Measurements from ENCODE around the gene UBE4B. TPM values are rescaled to one million over a fixed set of nuclear protein-coding genes. Genes with fewer than 3 reads are reported as not detected.

The UBE4B gene
- total RNA-seq, 1 experiment from 2014 or later, result 44.7 TPM

GRCh38 chr1:10177876-10178275 is 145.1 kb downstream of the UBE4B start (continued):
- TF ChIP-seq JUND (IDR thresholded peaks at IDR 0.05) (no peak), YY1 (IDR thresholded peaks at IDR 0.05; ENCODE audit: extremely low read depth, insufficient replicate concordance, low read depth, low read length) (no peak), EGR1 (IDR thresholded peaks at IDR 0.05; ENCODE audit: low read depth) (no peak), SIN3A (IDR thresholded peaks at IDR 0.05; ENCODE audit: low read depth) (no peak)

DNA sequence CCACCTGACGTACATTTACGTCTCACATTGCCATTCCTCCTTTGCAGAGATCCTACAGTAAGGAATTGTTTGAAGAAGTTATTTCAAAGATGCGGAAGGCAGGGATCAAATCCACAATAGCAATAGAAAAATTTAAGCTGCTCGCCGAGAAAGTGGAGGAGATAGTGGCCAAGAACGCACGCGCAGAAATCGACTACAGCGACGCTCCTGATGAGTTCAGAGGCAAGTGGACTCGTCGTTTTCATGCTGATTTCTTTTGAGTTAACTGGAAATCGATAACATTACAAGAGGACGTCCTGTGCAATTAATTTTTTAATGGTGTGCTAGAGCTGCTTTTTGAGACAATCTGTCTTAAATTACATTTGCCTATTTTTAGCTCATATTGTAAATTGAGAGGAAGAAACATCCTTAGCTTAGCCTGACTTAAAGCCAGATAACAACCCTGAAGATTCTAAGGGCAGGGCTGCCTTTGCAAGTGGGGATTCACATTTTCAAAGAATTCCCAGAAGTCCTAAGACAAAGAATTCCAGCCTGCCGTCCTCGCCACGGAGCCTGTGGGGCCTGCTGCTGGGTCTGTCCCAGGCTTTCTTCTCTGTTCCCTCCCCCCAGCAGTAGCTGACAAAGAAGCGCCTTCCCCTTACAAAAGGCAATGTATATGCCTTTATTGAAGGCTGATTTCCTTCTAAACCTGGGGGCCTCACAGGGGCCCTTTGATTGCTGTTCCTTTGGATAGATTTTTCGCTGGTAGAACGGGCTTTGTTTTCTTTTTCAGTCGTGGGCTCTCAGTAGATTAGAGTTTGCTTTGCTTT is 146.0 kb downstream of the UBE4B start:
- POLR2A ChIA-PET, result no interaction called here
- no peaks in the 10 kb centered on the region; a peak in 1 of 4 replicates for H3K36me3 ChIP-seq (ENCODE audit: control insufficient read depth in 1 of 2, insufficient read depth in 2 of 2, low read length in 2 of 2)
- no peak overlapping the region for H2AFZ ChIP-seq (ENCODE audit: low read depth, low read length, poor library complexity, severe bottlenecking)
- no peak overlapping the region for H3K27ac ChIP-seq (ENCODE audit: low read depth, low read length)
- H3K9me2 ChIP-seq (ENCODE audit: insufficient read depth), result no peaks in the 10 kb centered on the region
- DNase-seq (ENCODE audit: low read depth, low spot score), result no peak
- RAD21 ChIA-PET (ENCODE audit: low non-redundant PET in 1 of 2, low total read pairs in 2 of 2, uncharacterized antibody in 2 of 2, unreplicated experiment in 2 of 2), result no interaction called here
- no peaks in the 10 kb centered on the region for H4K20me1 ChIP-seq (ENCODE audit: insufficient read depth)
- no peak overlapping the region for H3K9ac ChIP-seq (ENCODE audit: low read length)
- BruUV-seq (replicated peaks), result no TSS peak
- no peaks in the 10 kb centered on the region for H3K9me3 ChIP-seq (ENCODE audit: control insufficient read depth in 1 of 2, insufficient read depth in 1 of 2, low read depth in 1 of 2, low read length in 2 of 2)
- H3K4me1 ChIP-seq (ENCODE audit: control insufficient read depth in 1 of 2, insufficient read depth in 2 of 2, low read length in 2 of 2), result no peaks in the 10 kb centered on the region
- TF ChIP-seq REST (IDR thresholded peaks at IDR 0.05; ENCODE audit: low read depth), result no peak
- no peak for TF ChIP-seq EZH2 (IDR thresholded peaks at IDR 0.05)
- no peak for TF ChIP-seq ELF1 (IDR thresholded peaks at IDR 0.05; ENCODE audit: borderline replicate concordance, low read depth)
- no peak for TF ChIP-seq YY1 (IDR thresholded peaks at IDR 0.05; ENCODE audit: extremely low read depth, insufficient replicate concordance, low read depth, low read length)
- TF ChIP-seq FOSL1 (IDR thresholded peaks at IDR 0.05; ENCODE audit: low read depth), result no peak
- TF ChIP-seq ZFX (IDR thresholded peaks at IDR 0.05), result no peak
- no peak for TF ChIP-seq SP1 (IDR thresholded peaks at IDR 0.05; ENCODE audit: low read depth)
- TF ChIP-seq JUND (IDR thresholded peaks at IDR 0.05), result no peak
- TF ChIP-seq EGR1 (IDR thresholded peaks at IDR 0.05; ENCODE audit: low read depth), result no peak
- no peaks in the 10 kb centered on the region for H3K79me2 ChIP-seq (ENCODE audit: insufficient read depth, low read length)
- no peaks in the 10 kb centered on the region for H3K27me3 ChIP-seq (ENCODE audit: insufficient read depth, low read length)
- H3K4me3 ChIP-seq (replicated peaks in 1 of 2; ENCODE audit: low read depth in 1 of 2, low read length in 2 of 2), result no peak overlapping the region
- no peak overlapping the region for H3K4me2 ChIP-seq (ENCODE audit: low read length)
- intact Hi-C loops (cut with micrococcal nuclease), result no loop called here
- no peak for ATAC-seq
- CTCF ChIA-PET, result no interaction called here
